ENCODE data around the gene STIM1. TPM values are rescaled to one million over a fixed set of nuclear protein-coding genes. Genes with fewer than 3 reads are reported as not detected.

Gene STIM1
- total RNA-seq, 1 experiment from 2014 or later: 28.3 TPM

- no peak for DNase-seq
- Histone ChIP-seq H3F3A (ENCODE audit: insufficient read depth, low read depth) (peaks cover 15% of the 10 kb centered on the region; the same call in 1 of the 2 replicates), H3K9me2 (ENCODE audit: insufficient read depth) (no peaks in the 10 kb centered on the region), H3K27ac (no peak overlapping the region), H3K9me3 (ENCODE audit: insufficient read depth, low read depth) (no peaks in the 10 kb centered on the region), H3K36me3 (ENCODE audit: low read depth) (no peaks in the 10 kb centered on the region), H3K4me3 (no peak overlapping the region), H3K27me3 (ENCODE audit: insufficient read depth, low read depth) (no peaks in the 10 kb centered on the region), H4K20me1 (ENCODE audit: insufficient read depth) (no peaks in the 10 kb centered on the region), H2AFZ (no peak overlapping the region), H3K4me1 (replicated peaks; ENCODE audit: insufficient read depth) (peaks cover 17% of the 10 kb centered on the region), H3K4me2 (no peak overlapping the region), H3K79me2 (ENCODE audit: low read depth) (peaks cover 8% of the 10 kb centered on the region; the same call in 1 of the 2 replicates)
- BruUV-seq (replicated peaks): no TSS peak
- TF ChIP-seq EZH2 (IDR thresholded peaks at IDR 0.05; ENCODE audit: low read depth): no peak
- no peak for TF ChIP-seq CTCF (conservative IDR thresholded peaks at IDR 0.05)
- intact Hi-C loops (cut with micrococcal nuclease; ENCODE audit: unreplicated experiment): no loop called here
- ChIA-PET CTCF (no interaction called here), POLR2A (ENCODE audit: unreplicated experiment) (no interaction called here)
Observed at GRCh38 chr11:3888876-3889275, 33.4 kb downstream of the STIM1 start.

- CTCF ChIA-PET: no interaction called here
- H2AFZ ChIP-seq: no peak overlapping the region
- intact Hi-C loops (cut with micrococcal nuclease; ENCODE audit: unreplicated experiment): no loop called here
Observed at GRCh38 chr11:3890014-3890413, 34.5 kb downstream of the STIM1 start.

GRCh38 chr11:3890806-3891205 lies 35.3 kb downstream of the STIM1 start:
- DNase-seq: no peak
- no peaks in the 10 kb centered on the region for H4K20me1 ChIP-seq (ENCODE audit: insufficient read depth)
- no TSS peak for BruUV-seq (replicated peaks)
- no peaks in the 10 kb centered on the region for H3K27me3 ChIP-seq (ENCODE audit: insufficient read depth, low read depth)
- ChIA-PET CTCF (no interaction called here), POLR2A (ENCODE audit: unreplicated experiment) (no interaction called here)
- no peaks in the 10 kb centered on the region for H3K9me2 ChIP-seq (ENCODE audit: insufficient read depth)
- H2AFZ ChIP-seq: no peak overlapping the region
- no peak overlapping the region for H3K4me3 ChIP-seq
- no peak overlapping the region for H3K27ac ChIP-seq
- H3F3A ChIP-seq (ENCODE audit: insufficient read depth, low read depth): peaks cover 13% of the 10 kb centered on the region; the same call in 1 of the 2 replicates
- TF ChIP-seq CTCF (conservative IDR thresholded peaks at IDR 0.05) (no peak), EZH2 (IDR thresholded peaks at IDR 0.05; ENCODE audit: low read depth) (no peak)
- no peaks in the 10 kb centered on the region for H3K9me3 ChIP-seq (ENCODE audit: insufficient read depth, low read depth)
- intact Hi-C loops (cut with micrococcal nuclease; ENCODE audit: unreplicated experiment): no loop called here
- peaks cover 8% of the 10 kb centered on the region; the same call in 1 of the 2 replicates for H3K79me2 ChIP-seq (ENCODE audit: low read depth)
- no peak overlapping the region for H3K4me2 ChIP-seq
- H3K4me1 ChIP-seq (replicated peaks; ENCODE audit: insufficient read depth): peaks cover 18% of the 10 kb centered on the region
- no peaks in the 10 kb centered on the region for H3K36me3 ChIP-seq (ENCODE audit: low read depth)

More at GRCh38 chr11:3890014-3890413, 34.5 kb downstream of the STIM1 start:
- no peak for DNase-seq
- Histone ChIP-seq H3K79me2 (ENCODE audit: low read depth) (peaks cover 8% of the 10 kb centered on the region; the same call in 1 of the 2 replicates), H3K9me3 (ENCODE audit: insufficient read depth, low read depth) (no peaks in the 10 kb centered on the region), H3K36me3 (ENCODE audit: low read depth) (no peaks in the 10 kb centered on the region), H3K4me2 (no peak overlapping the region), H3K27me3 (ENCODE audit: insufficient read depth, low read depth) (no peaks in the 10 kb centered on the region), H3K4me1 (replicated peaks; ENCODE audit: insufficient read depth) (peaks cover 25% of the 10 kb centered on the region), H4K20me1 (ENCODE audit: insufficient read depth) (no peaks in the 10 kb centered on the region), H3F3A (ENCODE audit: insufficient read depth, low read depth) (peaks cover 16% of the 10 kb centered on the region; the same call in 1 of the 2 replicates), H3K27ac (no peak overlapping the region), H3K4me3 (no peak overlapping the region), H3K9me2 (ENCODE audit: insufficient read depth) (no peaks in the 10 kb centered on the region)
- TF ChIP-seq EZH2 (IDR thresholded peaks at IDR 0.05; ENCODE audit: low read depth) (no peak), CTCF (conservative IDR thresholded peaks at IDR 0.05) (no peak)
- no TSS peak for BruUV-seq (replicated peaks)
- POLR2A ChIA-PET (ENCODE audit: unreplicated experiment): no interaction called here
